K562 (cell line): Measurements from ENCODE around the gene ZNRF2. TPM values are rescaled to one million over a fixed set of nuclear protein-coding genes. Genes with fewer than 3 reads are reported as not detected.

Experiments used
- ATAC-seq: fragments of 200-7000 bp; cut with Tn5 transposase; 3 replicates; pipeline ENCODE4 v1.9.1; 2020; ENCODE audit warnings: moderate library complexity
- BruUV-seq: library from RNA; stranded (reverse); fragments of 400-500 nt; replicated peaks from 2 replicates; lab custom pipeline; 2021; lab: Mats Ljungman, UMichigan
- CTCF ChIA-PET: fragments of 300-600 bp; formaldehyde crosslinking; extraction: SDS; loops from one replicate; lab custom pipeline; 2021; ENCODE audit warnings: low intra/inter-chr PET ratio; lab: Yijun Ruan, JAX
- POLR2A ChIA-PET: fragments of 300-600, 350-650 bp; sonication (Branson Sonifier 250); formaldehyde crosslinking; extraction: SDS; loops from one replicate; lab custom pipeline; 2021; ENCODE audit warnings: antibody characterized with exemption, inconsistent platforms; lab: Yijun Ruan, JAX
- DNase-seq, 4 experiments: peaks; one replicate each; pipeline versions ENCODE4 v3.0.0 to v3.0.0-alpha.2; 2011 to 2018; ENCODE audit warnings: low spot score in 3 of 4, mixed read lengths in 3 of 4; ENCODE audit errors: extremely low read depth in 1 of 4
- FAIRE-seq: peaks from 2 replicates; lab custom pipeline; 2011; peaks lifted over from hg19 to GRCh38; lab: Jason Lieb, UNC
- H2AFZ ChIP-seq: 2 replicates; pipeline ENCODE4 v1.6.0; 2011; ENCODE audit warnings: low read depth, low read length, control low read depth, inconsistent platforms
- H3K27ac ChIP-seq: fragments of 200-600 bp; 3 replicates; pipeline ENCODE4 v1.8.0; 2011; ENCODE audit warnings: low read depth, mild to moderate bottlenecking, control low read depth, inconsistent platforms, low read length, moderate library complexity, mixed read lengths; ENCODE audit errors: extremely low read depth
- H3K27me3 ChIP-seq, 2 experiments: fragments of 300-600 bp in 1 of 2; 2 replicates in 1 of 2; 3 replicates in 1 of 2; pipeline versions ENCODE4 v1.6.0 to v1.8.0; 2011; ENCODE audit warnings: inconsistent platforms in 2 of 2, low read length in 2 of 2, mild to moderate bottlenecking in 1 of 2, mixed read lengths in 1 of 2, moderate library complexity in 1 of 2; ENCODE audit not compliant: control insufficient read depth in 2 of 2, insufficient read depth in 2 of 2
- H3K36me3 ChIP-seq: fragments of 300-600 bp; 3 replicates; pipeline ENCODE4 v1.8.0; 2011; ENCODE audit warnings: mild to moderate bottlenecking, low read length, inconsistent platforms; ENCODE audit not compliant: control insufficient read depth, insufficient read depth
- H3K4me1 ChIP-seq, 2 experiments: fragments of 200-600 bp in 1 of 2; replicated peaks in 1 of 2; 2 replicates in 1 of 2; 3 replicates in 1 of 2; pipeline versions ENCODE4 v1.5.1 to v1.8.0; 2011; ENCODE audit warnings: inconsistent platforms in 2 of 2, low read length in 2 of 2, mild to moderate bottlenecking in 1 of 2, mixed read lengths in 1 of 2, moderate library complexity in 1 of 2; ENCODE audit not compliant: control insufficient read depth in 2 of 2, insufficient read depth in 2 of 2
- H3K4me2 ChIP-seq: 2 replicates; pipeline ENCODE4 v1.6.1; 2011; ENCODE audit warnings: low read length, control low read depth, inconsistent platforms, mixed read lengths; ENCODE audit not compliant: insufficient read depth
- H3K4me3 ChIP-seq: fragments of 200-600 bp; sonication (generic), shearing (Covaris generic); 2 replicates; pipeline ENCODE4 v1.5.1; 2016; ENCODE audit warnings: control low read depth, inconsistent platforms
- H3K79me2 ChIP-seq: fragments of 200-600 bp; 3 replicates; pipeline ENCODE4 v1.8.0; 2011; ENCODE audit warnings: low read length, inconsistent platforms; ENCODE audit not compliant: control insufficient read depth, insufficient read depth
- H3K9ac ChIP-seq, 2 experiments: 2 replicates each; pipeline versions ENCODE4 v1.6.0 to v1.6.1; 2011; ENCODE audit warnings: low read depth in 2 of 2, low read length in 2 of 2, control low read depth in 1 of 2, inconsistent platforms in 1 of 2, mild to moderate bottlenecking in 1 of 2, mixed read lengths in 1 of 2; ENCODE audit not compliant: insufficient read depth in 1 of 2
- H3K9me1 ChIP-seq: one replicate; pipeline ENCODE4 v1.6.0; 2011; ENCODE audit warnings: inconsistent platforms, mild to moderate bottlenecking, low read length, moderate library complexity; ENCODE audit not compliant: control insufficient read depth, insufficient read depth
- H3K9me3 ChIP-seq: replicated peaks from 2 replicates; pipeline ENCODE4 v1.5.1; 2011; ENCODE audit warnings: low read depth, low read length, inconsistent platforms; ENCODE audit not compliant: control insufficient read depth, insufficient read depth
- H4K20me1 ChIP-seq: replicated peaks from 2 replicates; pipeline ENCODE4 v1.6.1; 2011; ENCODE audit warnings: low read length, inconsistent platforms, mixed read lengths; ENCODE audit not compliant: control insufficient read depth, insufficient read depth
- E2F3 ChIP-seq: fragments of 250-450 bp; sonication (Bioruptor Pico); IDR thresholded peaks from 2 replicates; pipeline ENCODE4 v1.4.0; 2020; ENCODE audit warnings: mild to moderate bottlenecking
- ETS2 ChIP-seq: IDR thresholded peaks from 2 replicates; pipeline ENCODE4 v1.6.1; 2016; ENCODE audit warnings: borderline replicate concordance, missing genetic modification characterization, mild to moderate bottlenecking, moderate library complexity, missing compliant biosample characterization; ENCODE audit not compliant: poor library complexity, severe bottlenecking
- EZH2 ChIP-seq: IDR thresholded peaks from 2 replicates; pipeline ENCODE4 v1.6.1; 2012; ENCODE audit warnings: low read depth, mild to moderate bottlenecking, inconsistent platforms, low read length, borderline replicate concordance
- MLX ChIP-seq, 2 experiments: fragments of 450-650 bp in 1 of 2; sonication (generic) in 1 of 2; formaldehyde crosslinking; conservative IDR thresholded peaks; 2 replicates each; pipeline versions ENCODE4 v1.4.0 to v1.8.1; 2020 to 2022; ENCODE audit warnings: mild to moderate bottlenecking in 1 of 2, missing genetic modification reagents in 1 of 2
- POLR2A ChIP-seq: fragments of 450-650 bp; conservative IDR thresholded peaks from 2 replicates; pipeline ENCODE4 v1.6.1; 2016
- REST ChIP-seq, 2 experiments: fragments of 450-650 bp; formaldehyde crosslinking in 1 of 2; IDR thresholded peaks; 2 replicates each; pipeline versions ENCODE4 v1.4.0 to v1.6.1; 2014 to 2020; ENCODE audit warnings: mild to moderate bottlenecking in 2 of 2, borderline replicate concordance in 1 of 2, low read depth in 1 of 2
- SREBF2 ChIP-seq: sonication (generic); formaldehyde crosslinking; IDR thresholded peaks from 2 replicates; pipeline ENCODE4 v1.4.0; 2020; ENCODE audit warnings: mild to moderate bottlenecking, missing genetic modification reagents
- TAL1 ChIP-seq: fragments of 450-650 bp; IDR thresholded peaks from 2 replicates; pipeline ENCODE4 v1.6.1; 2016; ENCODE audit warnings: mild to moderate bottlenecking
- ZNF398 ChIP-seq: fragments of 250-450 bp; sonication (Bioruptor Pico); IDR thresholded peaks from 2 replicates; pipeline ENCODE4 v1.8.0; 2021; ENCODE audit warnings: moderate library complexity, mild to moderate bottlenecking, inconsistent platforms
- WGBS: fragments of 100-300 bp; shearing (Covaris generic); methylation state at CpG from one replicate; pipeline ENCODE4 v1.1.6; 2016; ENCODE audit warnings: low coverage, mixed read lengths; ENCODE audit not compliant: insufficient coverage; ENCODE audit errors: missing lambda C conversion rate; 5-methylcytosine and 5-hydroxymethylcytosine counted together
- in situ Hi-C: fragments of 300-500 bp; cut with MboI; formaldehyde crosslinking; loops from 4 replicates; pipeline ENCODE4 v1.15.0; 2018; ENCODE audit warnings: inconsistent platforms, mixed read lengths
- intact Hi-C: fragments of 100-400 bp; cut with micrococcal nuclease; formaldehyde crosslinking; loops from 2 replicates; pipeline ENCODE4 v1.14.2; 2022
- polyA plus RNA-seq, 8 experiments: library from polyadenylated mRNA; depleted of rRNA in 4 of 8; stranded (reverse) in 5 of 8; unstranded in 3 of 8; fragments of >200 nt; fragmentation: Nextera tagmentation in 2 of 8; fragmentation: Illumina TruSeq in 1 of 8; extraction: Ambion mirVana in 2 of 8; extraction: Trizol in 1 of 8; gene quantifications; 2 replicates each; pipeline versions ENCODE4 v1.2.1 to v1.2.3, GENCODE V29; 2011 to 2014; ENCODE audit warnings: inconsistent platforms in 1 of 8, missing spikeins in 1 of 8
- total RNA-seq, 7 experiments: library from RNA; depleted of rRNA in 6 of 7; stranded (reverse); fragments of >200 nt in 6 of 7; fragmentation: Illumina TruSeq in 2 of 7; extraction: Trizol in 2 of 7; gene quantifications; 2 replicates each; pipeline versions ENCODE4 v1.2.1 to v1.2.3, GENCODE V29; 2011 to 2021; ENCODE audit warnings: low replicate concordance in 1 of 7

ZNRF2 gene
- total and polyA plus RNA-seq, 9 of the 15 experiments (the other 6 are each of a cell fraction or from before 2014, with no cell fraction given), result 1.1 to 13.9 (median 5.5) TPM

GRCh38 chr7:30366606-30367005 lies 82.2 kb downstream of the ZNRF2 start (continued):
- no peak for TF ChIP-seq SREBF2 (CRISPR knock-in tag)
- no peak for TF ChIP-seq POLR2A
- TF ChIP-seq EZH2, result no peak
- TF ChIP-seq MLX (CRISPR knock-in tag; conservative IDR thresholded peaks at IDR 0.05), result no peak

DNA sequence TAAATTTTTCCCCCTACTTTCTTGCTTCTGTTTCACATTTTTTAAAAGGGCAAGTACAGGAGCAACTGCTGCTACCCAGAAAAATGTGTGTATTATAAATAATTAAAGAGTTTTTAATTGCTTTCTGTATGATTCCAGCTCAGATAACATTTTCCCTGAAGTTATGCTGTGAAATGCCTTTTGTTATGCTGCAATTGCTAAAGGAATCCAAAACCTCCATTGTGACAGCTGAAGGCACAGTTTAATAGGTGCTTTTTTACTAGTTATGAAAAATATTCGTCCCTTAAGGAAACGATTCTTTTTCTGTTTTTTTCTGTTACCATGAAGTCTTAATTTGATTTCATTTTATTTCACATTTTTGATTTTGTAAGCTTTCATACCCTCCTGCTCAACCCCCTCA lies 83.2 kb downstream of the ZNRF2 start:
- H3K9me3 ChIP-seq, result no peaks in the 10 kb centered on the region
- no peaks in the 10 kb centered on the region for H3K27me3 ChIP-seq
- FAIRE-seq (no peak), DNase-seq (no peak), ATAC-seq (no peak)
- H3K79me2 ChIP-seq, result no peaks in the 10 kb centered on the region
- 89% methylated on average over 2 of the region's 2 CpGs for WGBS
- no peaks in the 10 kb centered on the region for H4K20me1 ChIP-seq
- POLR2A ChIA-PET, result interaction anchor here (1.3 to 1.5 kb wide), 2 partner anchors 19 to 24 kb away, joined by 3 to 4 read pairs; no protein-coding TSS in a partner anchor
- H3K9ac ChIP-seq, result no peak overlapping the region
- intact Hi-C loops, result no loop called here
- H3K4me1 ChIP-seq, result peaks cover 0 to 10% of the 10 kb centered on the region in 2 experiments; a peak in 3 of 5 replicates
- H2AFZ ChIP-seq, result no peak overlapping the region
- no peak overlapping the region for H3K4me2 ChIP-seq
- 0 out of 3 replicates have a peak, but pooled peaks cover 7% of the 10 kb centered on the region for H3K36me3 ChIP-seq
- TF ChIP-seq REST (IDR thresholded peaks at IDR 0.05; ENCODE audit: borderline replicate concordance), result no peak
- TF ChIP-seq REST (CRISPR knock-in tag; IDR thresholded peaks at IDR 0.05; ENCODE audit: low read depth), result no peak
- TF ChIP-seq TAL1, result no peak
- no peak for TF ChIP-seq E2F3
- no peak for TF ChIP-seq ZNF398 (CRISPR knock-in tag)
- no peak for TF ChIP-seq ETS2 (tag)
- TF ChIP-seq, all 486 proteins: peak for 0
- CTCF ChIA-PET, result no interaction called here
- Histone ChIP-seq H3K9me1 (no peaks in the 10 kb centered on the region), H3K4me3 (no peak overlapping the region), H3K27ac (no peak overlapping the region)
- in situ Hi-C loops, result no loop called here
- BruUV-seq, result no TSS peak
